Endometrium (tissue), 2 donors: ENCODE results near the gene PLEKHG5.

Experiments used
- FAIRE-seq: peaks from 2 replicates; lab custom pipeline; 2012; peaks lifted over from hg19 to GRCh38; lab: Jason Lieb, UNC
- donor health status: control.
- donor health status: control.

Gene PLEKHG5

DNA sequence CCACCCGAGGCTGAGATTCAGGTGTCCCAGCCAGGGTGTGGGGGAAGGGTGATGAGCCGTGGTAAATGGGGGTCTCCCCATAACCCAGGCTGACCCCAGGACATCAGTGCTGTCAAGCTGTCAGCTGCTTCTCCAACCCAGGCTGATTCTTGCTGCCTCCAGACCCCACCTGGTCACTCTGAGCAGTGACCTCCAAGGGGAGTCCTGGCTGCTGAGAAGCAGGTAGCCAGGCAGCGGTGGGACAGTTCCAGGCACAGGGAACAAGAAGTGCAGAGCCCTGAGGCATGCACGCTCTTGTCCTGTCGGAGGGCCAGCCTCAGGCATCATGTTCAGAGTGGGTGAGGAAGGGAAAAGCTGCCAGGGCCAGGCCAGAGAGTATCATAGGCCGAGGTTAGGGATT, 65.8 kb downstream of the PLEKHG5 start:
- no peak for FAIRE-seq

DNA sequence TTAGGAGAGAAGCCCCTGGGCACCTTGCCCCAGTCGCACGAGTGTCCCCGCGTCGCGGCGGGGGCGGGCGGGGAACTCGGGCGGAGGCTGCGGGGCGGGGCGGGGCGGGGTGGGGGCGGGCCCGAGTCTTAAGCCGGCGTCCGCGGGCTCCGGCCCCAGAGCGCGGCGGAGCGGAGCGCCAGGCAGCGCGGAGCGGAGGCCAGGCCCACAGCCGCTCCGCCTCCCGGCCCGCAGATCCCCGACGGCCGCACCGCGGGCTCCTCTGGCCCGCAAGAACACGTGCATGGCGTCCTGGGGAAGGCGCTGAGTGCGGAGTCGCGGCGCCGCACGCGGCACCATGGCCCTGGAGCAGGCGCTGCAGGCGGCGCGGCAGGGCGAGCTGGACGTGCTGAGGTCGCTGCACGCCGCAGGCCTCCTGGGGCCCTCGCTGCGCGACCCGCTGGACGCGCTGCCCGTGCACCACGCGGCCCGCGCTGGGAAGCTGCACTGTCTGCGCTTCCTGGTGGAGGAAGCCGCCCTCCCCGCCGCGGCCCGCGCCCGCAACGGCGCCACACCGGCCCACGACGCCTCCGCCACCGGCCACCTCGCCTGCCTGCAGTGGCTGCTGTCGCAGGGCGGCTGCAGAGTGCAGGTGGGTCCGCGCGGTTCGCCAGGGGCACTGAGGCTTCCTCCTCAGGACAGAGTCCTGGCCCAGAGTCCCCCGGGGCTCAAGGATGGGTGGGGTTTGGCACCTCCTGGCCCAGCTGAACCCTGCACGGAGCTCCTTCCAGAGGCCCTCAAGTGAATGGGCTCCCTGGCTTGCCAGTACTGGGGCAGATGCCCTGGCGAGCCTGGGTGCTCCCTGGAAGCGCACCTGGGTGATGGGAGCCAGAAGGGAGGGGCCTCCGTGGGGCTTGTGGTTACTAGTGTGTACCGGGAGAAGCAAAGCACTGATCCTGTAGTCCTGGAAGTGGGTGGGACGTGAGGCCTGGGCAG, 66.6 kb downstream of the PLEKHG5 start, which contains the start of gene ESPN:
Gene ESPN (plus strand): TSS at position 158 of the 975 bp plus-strand sequence. CDS start 180 bp downstream, at position 338.
- FAIRE-seq = no peak

DNA sequence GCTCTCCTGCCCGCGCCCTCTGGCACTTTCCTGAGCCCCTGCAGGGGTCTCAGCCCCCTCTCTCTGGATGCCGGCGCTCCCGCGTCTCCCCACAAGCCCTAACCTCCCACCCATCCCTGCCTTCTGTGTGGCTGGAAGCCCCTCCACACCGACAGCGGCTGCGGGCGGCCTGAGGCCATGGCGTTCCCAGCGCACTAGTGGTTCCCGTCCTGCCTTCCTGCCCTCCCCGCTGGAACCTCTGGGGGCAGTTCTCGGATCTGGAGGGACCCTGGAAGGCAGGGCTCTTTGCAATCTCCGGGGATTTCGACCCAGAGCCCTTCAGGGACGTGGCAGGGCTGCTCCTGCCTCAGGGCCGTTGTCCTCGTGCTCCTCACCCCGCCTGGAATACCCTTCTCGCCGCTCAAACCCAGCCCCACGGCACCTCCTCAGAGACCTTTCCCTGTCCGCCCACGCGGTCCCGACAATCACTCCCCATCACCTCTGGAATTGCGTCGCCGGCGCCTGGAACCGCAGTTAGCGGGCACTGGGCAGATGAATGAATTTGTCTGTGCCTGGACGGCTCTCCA, 67.4 kb downstream of the PLEKHG5 start:
- FAIRE-seq = no peak

DNA sequence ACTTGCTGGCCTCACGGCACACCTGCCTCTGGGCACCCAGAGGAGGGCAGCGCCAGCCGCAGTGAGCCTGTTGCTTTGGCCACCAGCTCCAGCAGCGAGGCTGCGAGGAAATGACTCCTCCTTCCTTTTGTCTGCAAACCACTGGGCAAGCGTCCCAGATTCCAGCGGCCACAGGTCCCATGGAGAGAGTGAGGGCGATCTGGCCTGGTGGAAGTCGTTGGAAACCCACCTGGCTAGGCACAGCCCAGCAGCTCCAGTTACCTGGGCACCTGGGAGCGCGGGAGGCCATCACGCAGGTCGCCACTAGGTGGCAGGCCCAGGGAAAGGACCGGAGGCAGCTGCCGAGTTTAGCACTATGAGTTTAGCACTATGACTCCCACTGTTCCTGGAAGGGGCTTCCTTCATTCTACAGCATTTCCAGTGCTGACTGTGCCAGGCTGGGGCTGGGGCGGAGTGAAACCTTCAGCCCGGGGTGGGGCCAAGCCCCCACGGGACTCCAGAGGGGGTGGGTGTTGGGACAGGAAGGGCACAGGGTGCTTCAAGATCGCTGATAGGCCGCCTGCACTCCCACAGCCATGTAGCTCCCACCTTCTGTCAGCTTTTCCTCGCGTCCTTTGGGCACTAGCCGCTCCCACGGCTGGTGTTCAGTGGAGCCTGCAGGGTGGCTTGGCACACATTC, 68.0 kb downstream of the PLEKHG5 start:
- FAIRE-seq = no peak

DNA sequence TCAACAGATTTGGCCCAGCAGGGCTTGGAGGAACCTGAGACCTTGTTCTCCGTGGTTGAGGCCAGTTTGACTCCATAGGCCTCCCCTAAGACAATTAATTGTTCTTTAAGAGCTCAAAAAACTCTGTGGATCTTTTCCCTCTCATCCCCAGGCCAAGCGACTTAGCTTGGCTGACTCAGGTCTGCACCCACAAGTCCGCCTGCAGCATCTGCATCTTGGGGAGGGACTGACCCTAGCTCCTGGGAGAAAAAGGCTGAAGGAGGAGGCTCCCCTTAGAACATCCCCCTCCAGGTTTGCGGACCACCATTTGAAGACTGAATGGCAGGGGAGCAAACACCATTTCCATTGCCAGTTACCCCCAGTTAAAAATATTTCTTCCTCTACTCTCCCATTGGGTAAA, 70.2 kb downstream of the PLEKHG5 start:
- no peak for FAIRE-seq

DNA sequence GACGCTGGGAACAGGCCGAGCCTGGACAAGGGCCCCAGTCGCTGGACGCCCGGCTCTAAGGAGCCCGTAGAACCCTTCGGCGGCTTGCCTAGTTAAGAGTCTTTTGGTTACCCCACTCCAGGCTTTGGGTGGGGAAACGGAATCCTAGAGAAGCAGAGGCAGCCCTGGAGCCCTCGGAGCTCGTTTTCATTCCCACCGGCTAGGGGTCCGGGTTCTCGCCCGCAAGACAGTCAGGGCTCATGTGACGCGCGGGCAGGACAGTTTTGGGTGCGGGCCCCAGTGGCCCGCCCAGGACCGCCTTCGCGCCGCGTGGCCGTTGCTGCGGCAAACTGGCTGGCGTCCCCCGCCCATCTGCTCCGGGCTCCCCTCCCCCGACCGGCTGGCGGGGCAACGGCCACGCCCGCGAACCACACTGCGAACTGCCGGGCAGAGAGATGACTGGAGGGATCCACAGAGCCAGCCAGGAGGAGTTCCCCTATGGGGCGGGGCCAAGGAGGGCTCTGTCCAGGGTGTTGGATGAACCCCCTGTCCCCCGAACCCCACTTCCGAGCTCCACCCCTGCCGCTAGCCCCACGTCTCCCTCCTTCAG, 70.9 kb downstream of the PLEKHG5 start:
- no peak for FAIRE-seq

DNA sequence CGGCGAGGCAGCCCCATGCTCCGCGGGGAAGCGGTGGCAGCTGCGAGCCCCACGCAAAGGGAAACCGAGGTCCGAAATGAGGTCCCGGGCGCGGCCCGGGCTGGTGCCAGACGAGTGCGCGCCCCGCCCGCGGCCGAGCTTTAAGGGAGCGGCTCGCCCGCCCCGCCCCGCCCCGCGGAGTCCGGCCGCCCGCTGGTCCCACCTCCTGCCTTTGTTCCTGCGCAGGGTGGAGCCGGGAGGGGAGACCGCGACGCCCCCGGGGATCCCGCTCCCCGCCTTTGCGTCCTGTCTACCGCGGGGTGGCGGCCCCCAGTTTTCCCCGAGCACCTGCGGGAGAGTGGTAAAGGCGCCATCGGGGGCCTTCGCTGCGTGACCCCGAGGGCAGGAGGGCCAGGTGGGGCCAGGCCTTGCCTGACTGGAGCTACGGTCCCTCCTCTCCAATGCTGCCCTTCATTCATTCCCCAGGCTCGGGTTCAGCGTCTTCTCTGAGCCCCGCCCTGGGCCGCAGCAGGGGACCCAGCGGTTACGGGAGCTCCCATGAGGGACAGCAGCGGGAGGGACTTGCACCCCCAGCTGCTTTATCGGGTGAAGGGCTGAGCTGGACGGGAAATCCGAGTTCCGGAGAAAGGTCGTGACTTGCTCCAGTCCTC, 71.5 kb downstream of the PLEKHG5 start, which contains the start of gene HES2:
Gene HES2 (minus strand): TSS at position 116 of the 650 bp plus-strand sequence. CDS start 99 bp downstream, at position 17.
- FAIRE-seq = no peak

DNA sequence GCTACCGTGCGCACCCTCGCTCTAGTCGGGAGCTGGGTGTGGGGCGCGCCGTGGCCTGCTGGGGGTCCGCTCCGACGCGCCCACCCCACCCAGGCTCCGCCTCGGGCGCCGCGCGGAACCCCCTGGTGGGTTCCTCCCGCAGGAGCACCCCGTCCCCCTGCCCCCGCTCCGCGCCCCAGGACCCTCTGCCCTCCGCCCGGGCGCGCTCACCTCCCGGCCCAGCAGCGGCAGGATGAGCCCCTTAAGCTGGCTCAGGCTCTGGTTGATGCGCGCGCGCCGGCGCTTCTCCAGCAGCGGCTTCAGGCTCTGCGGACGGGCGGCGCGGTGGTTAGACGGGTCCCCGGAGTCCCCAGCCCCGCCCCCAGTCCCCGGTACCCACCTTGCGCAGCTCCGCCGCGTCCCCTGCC, 72.1 kb downstream of the PLEKHG5 start:
- FAIRE-seq = no peak

DNA sequence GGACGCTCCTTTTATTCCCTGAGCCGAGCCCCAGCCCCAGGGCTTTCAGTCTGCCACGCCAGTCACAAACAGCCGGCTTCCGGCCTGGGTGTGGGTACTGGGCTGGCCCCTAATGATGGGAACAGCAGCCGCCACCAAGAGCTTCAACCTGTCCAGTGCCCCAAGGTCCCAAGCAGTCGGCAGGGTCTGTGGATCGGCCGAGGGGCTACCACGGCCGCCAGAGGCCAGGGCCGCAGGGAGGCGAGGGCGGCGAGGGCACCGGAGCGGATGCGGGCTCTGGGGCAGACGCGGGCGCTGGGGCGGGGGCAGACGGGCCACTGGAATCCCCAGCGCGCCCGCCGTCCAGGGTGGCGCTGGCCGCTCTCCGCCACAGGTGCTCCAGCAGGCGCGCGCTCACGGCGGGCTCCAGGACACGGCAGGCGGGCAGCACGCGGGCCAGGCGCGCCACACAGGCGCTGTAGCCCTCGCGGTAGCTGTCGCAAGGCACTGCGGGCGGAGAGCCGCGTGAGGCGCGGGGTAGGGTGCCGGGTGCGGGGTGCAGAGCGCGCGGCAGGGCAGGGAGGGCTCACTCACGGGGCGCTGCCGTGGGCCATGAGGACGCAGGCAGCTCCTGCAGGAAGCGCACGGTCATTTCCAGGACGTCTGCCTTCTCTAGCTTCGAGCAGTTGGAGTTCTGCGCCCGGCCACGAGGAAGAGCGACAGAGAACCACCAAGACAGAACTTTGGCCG, 72.6 kb downstream of the PLEKHG5 start:
- no peak for FAIRE-seq

DNA sequence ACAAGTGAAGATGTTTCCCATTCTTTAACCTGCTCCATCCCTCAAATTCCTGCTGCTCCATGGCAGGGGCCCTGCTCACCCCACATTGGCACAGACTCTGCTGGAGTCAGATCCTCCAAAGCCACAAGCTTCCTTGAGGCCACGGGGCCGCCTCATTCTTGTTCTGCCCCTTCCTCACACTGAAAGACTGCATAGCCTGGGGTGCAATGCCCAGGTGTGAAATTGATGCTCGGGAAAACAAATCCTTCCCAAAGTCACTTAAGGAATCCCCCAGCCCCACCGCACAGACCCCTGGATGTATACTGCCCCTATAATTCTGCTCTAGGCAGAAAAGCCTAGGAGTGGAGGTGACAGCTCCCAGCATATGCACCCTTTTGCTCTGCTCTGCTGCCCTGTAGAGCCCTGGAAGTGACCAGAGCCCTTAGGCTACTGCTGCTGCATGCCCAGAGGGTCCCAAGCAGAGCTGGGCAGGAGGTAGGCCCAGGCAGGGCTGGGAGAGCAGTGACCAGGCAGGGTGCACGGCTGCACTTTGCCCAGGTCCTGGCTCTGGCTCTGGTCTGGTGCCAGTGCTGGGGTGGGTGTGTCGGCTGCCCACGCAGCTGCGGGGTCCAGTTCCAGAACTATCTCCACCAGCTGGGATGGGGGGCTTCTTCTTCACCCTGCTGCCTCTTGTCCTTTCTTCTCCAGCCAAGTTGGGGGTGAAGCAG, 73.4 kb downstream of the PLEKHG5 start:
- FAIRE-seq = no peak
